Stimulated activated CD4-positive, alpha-beta T cell treated with anti-CD3 and anti-CD28 coated beads, Interleukin-15, amount 100 ng/mL, for 48 hours (primary cell): ENCODE measurements around the gene GUCA2A.

Experiments used
- DNase-seq, 2 donors: peaks; one replicate each; pipeline ENCODE4 v3.0.0-alpha.2; 2020; ENCODE audit warnings: low read depth in 2 of 2

Gene GUCA2A

GRCh38 chr1:42133390-42133789 is 31.2 kb downstream of the GUCA2A start:
- no peak for DNase-seq

- DNase-seq: no peak
Observed at GRCh38 chr1:42130061-42130660, 34.4 kb downstream of the GUCA2A start.

DNA sequence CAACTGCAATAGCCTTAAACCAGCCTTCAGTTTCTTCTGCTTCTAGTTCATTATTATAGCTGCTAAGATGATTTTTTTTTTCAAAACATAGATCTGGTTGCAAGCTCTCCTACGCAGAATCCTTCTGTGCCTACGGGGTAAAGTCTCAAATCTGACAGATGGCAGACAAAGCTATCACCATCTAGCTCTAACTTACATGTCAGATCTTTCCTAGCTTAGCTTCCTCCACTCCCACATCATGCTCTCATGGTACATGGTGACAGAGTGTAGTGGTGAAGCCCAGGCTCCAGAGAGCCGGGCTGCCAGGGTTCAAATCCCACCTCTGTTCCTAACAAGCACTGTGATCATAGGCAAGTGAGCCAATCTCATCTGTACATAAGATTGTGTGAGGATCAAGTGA is 35.6 kb downstream of the GUCA2A start:
- DNase-seq: no peak

DNA sequence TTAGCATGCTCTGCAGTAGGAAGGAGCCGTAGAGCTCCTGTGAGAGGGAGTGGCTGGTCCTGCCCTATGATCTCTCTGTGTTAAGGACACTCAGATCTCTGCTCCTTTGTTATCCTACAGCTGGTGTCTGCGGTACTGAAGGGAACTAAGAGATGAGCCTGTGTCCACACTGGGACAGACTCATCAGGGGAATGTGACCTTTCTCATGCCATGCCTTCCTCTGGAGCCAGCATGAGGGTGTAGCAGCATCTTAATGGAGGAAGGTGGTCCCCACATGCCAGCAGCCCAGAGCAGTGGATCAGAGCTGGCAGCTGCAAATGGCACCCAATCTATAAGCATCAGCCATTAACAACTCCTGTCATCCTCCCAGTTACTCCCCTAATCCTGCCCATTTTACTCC is 36.0 kb downstream of the GUCA2A start:
- DNase-seq: no peak

GRCh38 chr1:42127767-42128166 is 36.8 kb downstream of the GUCA2A start:
- DNase-seq: no peak

GRCh38 chr1:42125552-42125951 is 39.0 kb downstream of the GUCA2A start:
- DNase-seq: no peak

- no peak for DNase-seq
Observed at GRCh38 chr1:42122408-42122807, 42.1 kb downstream of the GUCA2A start.

DNA sequence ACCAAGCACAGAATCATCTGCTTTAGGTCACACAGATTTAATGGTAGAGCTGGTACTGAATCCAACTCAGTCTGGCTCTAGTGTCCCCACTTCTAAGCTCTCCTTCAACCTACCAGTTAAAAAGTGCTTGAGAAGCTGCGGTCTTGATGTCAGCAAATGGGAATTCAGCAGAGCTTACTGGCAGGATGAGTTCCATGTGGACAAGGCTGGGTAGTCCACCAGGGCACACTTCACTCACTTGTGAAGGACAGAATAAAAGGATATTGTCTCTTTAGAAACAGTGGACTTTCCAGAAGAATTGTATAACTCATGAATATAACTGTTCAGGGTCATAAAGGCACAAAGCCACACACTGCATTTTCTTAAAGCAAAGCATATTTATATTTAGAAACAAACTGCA is 46.4 kb downstream of the GUCA2A start:
- no peak for DNase-seq

DNA sequence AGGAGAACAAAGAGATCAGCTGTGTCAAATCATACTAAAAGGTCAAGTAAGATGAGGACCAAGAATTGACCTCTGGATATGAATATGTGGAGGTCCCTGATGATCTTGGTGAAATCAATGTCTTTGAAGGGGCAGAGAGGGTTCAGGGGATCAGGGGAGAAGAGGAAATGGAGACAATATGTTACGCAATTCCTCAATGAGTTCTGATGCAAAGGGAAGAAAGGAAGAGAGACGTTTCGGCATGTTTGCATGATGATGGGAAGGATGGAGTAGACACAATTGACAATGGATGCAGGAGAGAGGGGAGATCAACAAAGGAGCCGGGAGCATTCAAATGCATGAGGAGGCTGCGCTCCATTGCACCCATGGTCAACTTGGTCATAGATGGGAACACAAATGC is 47.3 kb downstream of the GUCA2A start:
- DNase-seq: no peak

DNA sequence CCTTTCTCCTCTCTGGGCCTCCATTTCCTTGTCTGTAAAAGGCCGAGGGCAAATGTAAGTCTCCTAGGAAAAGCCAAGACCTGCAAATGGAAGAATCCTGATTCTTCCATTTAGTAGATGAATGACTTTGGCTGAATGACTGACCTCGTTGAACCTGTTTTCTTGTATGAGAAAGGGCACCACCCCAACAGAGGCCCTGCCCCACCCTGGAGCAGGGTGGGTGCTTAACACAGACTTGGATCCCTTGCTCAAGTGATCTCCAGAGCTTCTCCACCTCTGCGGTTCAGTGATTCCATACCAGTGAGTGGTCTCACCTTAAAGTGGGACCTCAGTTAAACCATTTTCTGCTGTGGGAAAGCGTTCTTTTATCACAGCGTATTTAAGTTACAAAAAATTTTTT is 50.3 kb downstream of the GUCA2A start:
- DNase-seq: no peak
